NCI-H524 treated with DMSO at 0.1 percent for 48 hours (cell line): ENCODE results near the gene ITGA3.

Experiments used
- DNase-seq: peaks from one replicate; lab custom pipeline; 2025; lab: John Stamatoyannopoulos, UW

ITGA3 gene

GRCh38 chr17:50055426-50056216 lies at the start of gene ITGA3:
ITGA3 (plus strand) TSS chr17:50056110; CDS start chr17:50056440, 330 bp downstream.
- DNase-seq, result peak; percentile 61

GRCh38 chr17:50009282-50009681 lies 46.6 kb upstream of the ITGA3 start:
- DNase-seq, result no peak

GRCh38 chr17:50013079-50013478 lies 42.8 kb upstream of the ITGA3 start:
- no peak for DNase-seq

- DNase-seq, result no peak
These were observed 41.3 kb upstream of the ITGA3 start for GRCh38 chr17:50014471-50015088.

- no peak for DNase-seq
These were observed 40.8 kb upstream of the ITGA3 start for GRCh38 chr17:50015146-50015545.

- DNase-seq, result no peak
These were observed 37.0 kb upstream of the ITGA3 start for GRCh38 chr17:50018909-50019308.

- DNase-seq, result no peak
These were observed 34.9 kb upstream of the ITGA3 start for GRCh38 chr17:50020841-50021599.

- DNase-seq, result no peak
These were observed 34.1 kb upstream of the ITGA3 start for GRCh38 chr17:50021681-50022370.

GRCh38 chr17:50022463-50023130 lies 33.3 kb upstream of the ITGA3 start:
- DNase-seq, result no peak

GRCh38 chr17:50023520-50023919 lies 32.4 kb upstream of the ITGA3 start:
- DNase-seq, result no peak

GRCh38 chr17:50024808-50025207 lies 31.1 kb upstream of the ITGA3 start:
- no peak for DNase-seq

- no peak for DNase-seq
These were observed 29.7 kb upstream of the ITGA3 start for GRCh38 chr17:50026046-50026675.

- DNase-seq, result peak; percentile 5
These were observed 29.1 kb upstream of the ITGA3 start for GRCh38 chr17:50026837-50027171.

- no peak for DNase-seq
These were observed 28.6 kb upstream of the ITGA3 start for GRCh38 chr17:50027172-50027880.

- no peak for DNase-seq
These were observed 27.8 kb upstream of the ITGA3 start for GRCh38 chr17:50027881-50028735.

- no peak for DNase-seq
These were observed 27.2 kb upstream of the ITGA3 start for GRCh38 chr17:50028736-50029120.

GRCh38 chr17:50029185-50029584 lies 26.7 kb upstream of the ITGA3 start:
- no peak for DNase-seq

- DNase-seq, result no peak
These were observed 22.6 kb upstream of the ITGA3 start for GRCh38 chr17:50033316-50033715.

- DNase-seq, result no peak
These were observed 21.2 kb upstream of the ITGA3 start for GRCh38 chr17:50034498-50035364.
